HG02981 (cell line): ENCODE results near the gene HSDL2.
A peak's percentile ranks its signal among the peaks of the same experiment; 100 is the strongest.
"Not testable (repeated sequence)": the region's sequence is repeated elsewhere in the genome, so short reads cannot be mapped to it uniquely, and the experiment has no call there.

ENCODE experiments used
- ATAC-seq: cut with Tn5 transposase; IDR thresholded peaks from one replicate; pipeline ENCODE4 v1.9.1; 2021; ENCODE audit warnings: mild to moderate bottlenecking, moderate library complexity; ENCODE audit not compliant: unreplicated experiment

Gene HSDL2

DNA sequence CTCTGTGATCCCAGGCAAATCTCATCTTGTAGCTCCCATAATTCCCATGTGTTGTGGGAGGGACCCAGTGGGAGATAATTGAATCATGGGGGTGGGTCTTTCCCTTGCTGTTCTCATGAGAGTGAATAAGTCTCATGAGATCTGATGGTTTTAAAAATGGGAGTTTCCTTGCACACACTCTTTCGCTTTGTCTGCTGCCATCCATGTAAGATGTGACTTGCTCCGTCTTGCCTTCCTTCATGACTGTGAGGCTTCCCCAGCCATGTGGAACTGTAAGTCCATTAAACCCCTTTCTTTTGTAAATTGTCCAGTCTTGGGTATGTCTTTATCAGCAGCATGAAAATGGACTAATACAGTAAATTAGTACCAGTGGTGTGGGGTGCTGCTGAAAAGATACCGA is 14.7 kb upstream of the HSDL2 start:
- ATAC-seq = not testable (repeated sequence)

DNA sequence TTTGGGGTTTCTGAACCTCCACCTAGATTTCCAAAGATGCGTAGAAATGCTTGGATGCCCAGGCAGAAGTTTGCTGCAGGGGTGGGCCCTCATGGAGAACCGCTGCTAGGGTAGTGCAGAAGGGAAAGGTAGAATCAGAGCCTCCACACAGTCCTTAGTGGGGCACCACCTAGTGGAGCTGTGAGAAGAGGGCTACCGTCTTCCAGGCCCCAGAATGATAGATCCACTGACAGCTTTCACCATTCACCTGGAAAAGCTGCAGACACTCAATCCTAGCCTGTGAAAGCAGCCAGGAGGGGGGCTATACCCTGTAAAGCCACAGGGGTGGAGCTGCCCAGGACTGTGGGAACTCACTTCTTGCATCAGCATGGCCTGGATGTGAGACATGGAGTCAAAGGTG is 13.3 kb upstream of the HSDL2 start:
- ATAC-seq = no peak

DNA sequence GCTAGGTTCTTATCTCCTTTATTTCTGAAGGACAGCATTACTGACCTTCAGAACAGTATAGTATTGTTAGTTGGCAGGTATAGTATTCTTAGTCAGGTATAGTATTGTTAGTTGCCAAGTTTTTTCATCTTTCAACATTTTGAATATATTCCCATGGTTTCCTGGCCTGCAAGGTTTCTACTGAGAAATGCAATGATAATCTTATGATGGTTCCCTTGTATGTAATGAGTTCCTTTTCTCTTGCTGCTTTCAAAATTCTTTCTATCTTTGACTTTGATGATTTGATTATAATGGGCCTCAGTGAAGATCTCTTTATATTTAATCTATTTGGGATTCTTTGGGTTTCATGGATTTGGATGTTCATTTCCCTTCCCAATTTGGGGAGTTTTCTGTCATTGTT is 12.4 kb upstream of the HSDL2 start:
- ATAC-seq = no peak

DNA sequence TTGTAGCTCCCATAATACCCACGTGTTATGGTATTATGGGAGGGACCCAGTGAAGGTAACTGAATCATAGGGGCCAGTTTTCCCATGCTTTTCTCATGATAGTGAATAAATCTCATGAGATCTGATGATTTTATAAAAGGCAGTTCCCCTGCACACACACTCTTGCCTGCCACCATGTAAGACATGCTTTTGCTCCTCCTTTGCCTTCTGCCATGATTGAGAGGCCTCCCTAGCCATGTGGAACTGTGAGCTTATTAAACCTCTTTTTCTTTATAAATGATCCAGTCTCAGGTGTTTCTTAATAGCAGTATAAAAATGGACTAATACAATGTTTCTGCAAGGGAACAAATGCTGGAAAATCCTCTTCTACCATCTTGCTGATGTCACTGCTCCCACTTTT is 10.1 kb upstream of the HSDL2 start:
- no peak for ATAC-seq

DNA sequence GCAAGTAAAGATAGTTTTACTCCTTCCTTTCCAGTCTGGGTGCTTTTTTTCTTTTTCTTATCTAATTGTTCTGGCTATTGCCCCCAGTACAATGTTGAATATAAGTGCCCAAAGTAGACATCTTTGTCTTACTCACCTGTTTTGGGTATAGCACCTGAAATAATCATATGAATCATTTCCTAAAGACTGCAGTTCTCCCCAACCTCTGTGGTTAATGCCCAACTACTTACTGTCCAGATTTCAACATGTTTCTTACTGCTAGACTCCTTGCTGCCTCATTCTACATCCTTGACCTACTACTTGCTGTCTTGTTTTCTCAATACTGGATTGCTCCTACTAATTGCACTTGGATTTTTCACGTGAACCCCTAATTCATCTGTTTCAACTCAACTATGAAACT is 8.8 kb upstream of the HSDL2 start:
- no peak for ATAC-seq

DNA sequence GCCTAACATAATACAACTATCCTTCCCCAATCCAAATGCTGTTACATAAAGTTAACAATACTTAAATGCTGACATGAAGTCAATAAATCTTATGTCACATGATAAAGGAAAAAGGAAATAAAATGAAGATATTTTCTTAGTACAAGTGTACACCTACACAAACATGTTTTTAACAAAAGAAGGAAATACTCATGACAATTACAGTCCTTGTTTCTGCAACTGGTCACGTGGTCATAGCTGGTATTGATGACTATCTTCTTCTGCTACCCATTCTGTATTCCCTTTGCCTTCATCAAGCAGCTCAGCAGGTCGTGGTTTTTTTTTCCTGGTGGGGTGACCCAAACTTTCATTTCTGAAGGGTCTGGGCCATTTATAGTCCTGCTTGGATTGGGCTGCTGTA is 6.2 kb upstream of the HSDL2 start:
- not testable (repeated sequence) for ATAC-seq

DNA sequence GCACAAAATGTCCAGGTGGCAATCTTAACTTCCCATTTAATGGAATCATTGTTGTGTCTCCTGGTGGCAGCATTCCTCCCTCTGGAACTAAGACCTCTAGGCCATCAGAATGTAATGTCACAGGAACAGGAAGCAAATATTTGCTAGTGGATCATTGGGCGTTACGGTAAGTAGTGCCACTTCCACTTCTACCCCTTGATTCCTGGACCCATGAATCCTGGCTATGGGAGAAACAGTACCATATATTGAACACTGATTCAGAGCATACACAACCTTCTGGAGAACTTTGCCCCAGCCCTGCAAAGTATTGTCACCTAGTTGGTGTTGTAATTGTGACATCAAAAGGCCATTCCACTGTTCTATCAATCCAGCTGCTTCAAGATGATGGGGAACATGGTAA is 5.7 kb upstream of the HSDL2 start:
- ATAC-seq = not testable (repeated sequence)

DNA sequence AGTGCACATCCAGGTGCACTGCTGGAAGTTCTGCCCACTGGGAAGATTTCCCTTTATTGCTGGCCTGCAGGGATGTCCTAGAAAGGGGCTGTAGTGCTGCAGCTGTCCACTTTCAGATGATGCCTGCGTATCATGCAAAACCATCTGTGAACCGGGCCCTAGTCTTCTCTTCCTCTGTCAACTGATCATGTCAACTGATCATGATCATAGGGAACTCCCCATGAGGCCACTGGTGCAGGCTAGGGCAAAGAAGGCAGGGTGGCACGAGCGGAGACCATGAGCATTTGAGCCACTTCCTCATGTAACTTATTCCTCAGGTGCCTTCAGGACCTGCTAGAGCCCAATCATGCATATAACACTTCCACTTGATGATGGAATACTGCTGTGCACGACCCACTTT is 4.5 kb upstream of the HSDL2 start:
- ATAC-seq = no peak

DNA sequence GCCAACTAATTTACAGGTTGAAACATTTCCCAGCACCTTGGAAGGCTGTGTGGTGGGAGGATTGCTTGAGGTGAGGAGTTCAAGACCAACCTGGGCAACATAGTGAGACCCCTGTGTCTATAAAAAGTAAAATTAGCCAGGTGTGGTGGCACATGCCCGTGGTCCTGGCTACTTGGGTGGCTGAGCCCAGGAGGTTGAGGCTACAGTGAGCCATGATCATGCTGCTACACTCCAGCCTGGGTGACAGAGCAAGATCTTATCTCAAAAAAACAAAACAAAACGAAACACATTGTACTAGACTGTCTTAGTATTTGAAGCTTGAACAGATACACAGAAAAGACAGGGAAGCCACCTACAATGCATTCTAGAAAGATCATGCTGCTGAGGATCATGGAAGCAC is 2.8 kb upstream of the HSDL2 start:
- no peak for ATAC-seq

DNA sequence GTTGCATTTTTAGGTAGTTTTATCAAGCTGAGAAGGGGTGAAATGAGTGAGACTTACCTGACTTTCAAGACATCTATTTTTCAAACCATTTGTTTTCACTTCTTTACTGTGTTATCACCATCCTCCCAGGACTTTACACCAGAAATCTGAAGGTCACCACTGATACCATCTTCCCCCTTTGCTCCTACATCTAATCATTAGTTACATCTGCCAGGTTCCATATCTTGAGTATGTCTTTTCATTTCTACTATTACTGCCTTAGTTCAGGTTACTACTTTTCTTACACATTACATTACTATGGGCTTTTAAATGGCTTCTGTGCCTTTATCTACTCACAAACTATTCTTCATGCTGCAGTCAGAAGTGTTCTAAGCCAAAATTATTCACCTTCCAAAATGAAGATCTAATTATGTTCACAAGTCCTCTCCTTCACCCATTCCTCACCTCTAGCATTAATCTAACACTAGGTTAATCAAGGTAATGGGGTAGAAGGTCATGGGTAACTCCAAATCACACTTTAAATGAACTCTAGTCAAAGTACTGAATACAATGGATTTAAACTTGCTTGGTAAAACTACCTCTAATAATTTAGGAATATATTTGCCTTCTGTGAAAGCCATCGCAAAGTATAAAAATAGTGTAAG is 2.1 kb upstream of the HSDL2 start:
- ATAC-seq = no peak

DNA sequence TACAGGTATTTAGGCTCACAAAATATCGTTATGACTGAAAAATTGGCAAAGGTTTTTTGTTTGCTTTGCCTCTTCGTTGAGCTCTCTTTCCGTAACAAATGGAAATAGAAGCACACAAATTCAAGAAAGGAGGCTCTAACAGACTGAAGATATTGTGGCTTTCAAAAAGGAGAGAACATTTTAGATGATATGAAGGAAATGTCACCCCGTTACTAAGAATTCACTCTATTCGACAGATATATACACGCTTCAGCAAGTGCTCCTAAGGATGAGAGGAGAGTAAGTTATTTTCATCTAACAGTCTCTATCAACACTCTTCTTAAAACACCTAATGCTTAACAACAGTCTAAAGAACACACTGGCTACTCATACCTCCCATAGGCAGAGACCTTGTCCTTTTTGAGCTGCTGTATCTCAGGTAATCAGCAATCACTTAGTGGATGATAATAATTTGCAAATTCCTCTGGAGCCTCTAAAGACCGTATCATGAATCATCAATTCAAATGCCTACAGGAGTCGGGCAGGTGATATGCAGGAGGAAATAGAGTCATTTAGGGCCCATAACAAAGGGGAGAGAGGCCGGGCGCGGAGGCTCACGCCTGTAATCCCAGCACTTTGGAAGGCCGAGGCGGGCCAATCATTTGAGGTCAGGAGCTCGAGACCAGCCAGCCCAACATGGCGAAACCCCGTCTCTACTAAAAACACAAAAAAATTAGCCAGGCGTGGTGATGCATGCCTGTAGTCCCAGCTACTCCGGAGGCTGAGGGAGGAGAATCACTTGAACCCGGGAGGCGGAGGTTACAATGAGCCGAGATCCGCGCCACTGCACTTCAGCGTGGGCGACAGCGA is 1.4 kb upstream of the HSDL2 start:
- ATAC-seq = peak; percentile 3

DNA sequence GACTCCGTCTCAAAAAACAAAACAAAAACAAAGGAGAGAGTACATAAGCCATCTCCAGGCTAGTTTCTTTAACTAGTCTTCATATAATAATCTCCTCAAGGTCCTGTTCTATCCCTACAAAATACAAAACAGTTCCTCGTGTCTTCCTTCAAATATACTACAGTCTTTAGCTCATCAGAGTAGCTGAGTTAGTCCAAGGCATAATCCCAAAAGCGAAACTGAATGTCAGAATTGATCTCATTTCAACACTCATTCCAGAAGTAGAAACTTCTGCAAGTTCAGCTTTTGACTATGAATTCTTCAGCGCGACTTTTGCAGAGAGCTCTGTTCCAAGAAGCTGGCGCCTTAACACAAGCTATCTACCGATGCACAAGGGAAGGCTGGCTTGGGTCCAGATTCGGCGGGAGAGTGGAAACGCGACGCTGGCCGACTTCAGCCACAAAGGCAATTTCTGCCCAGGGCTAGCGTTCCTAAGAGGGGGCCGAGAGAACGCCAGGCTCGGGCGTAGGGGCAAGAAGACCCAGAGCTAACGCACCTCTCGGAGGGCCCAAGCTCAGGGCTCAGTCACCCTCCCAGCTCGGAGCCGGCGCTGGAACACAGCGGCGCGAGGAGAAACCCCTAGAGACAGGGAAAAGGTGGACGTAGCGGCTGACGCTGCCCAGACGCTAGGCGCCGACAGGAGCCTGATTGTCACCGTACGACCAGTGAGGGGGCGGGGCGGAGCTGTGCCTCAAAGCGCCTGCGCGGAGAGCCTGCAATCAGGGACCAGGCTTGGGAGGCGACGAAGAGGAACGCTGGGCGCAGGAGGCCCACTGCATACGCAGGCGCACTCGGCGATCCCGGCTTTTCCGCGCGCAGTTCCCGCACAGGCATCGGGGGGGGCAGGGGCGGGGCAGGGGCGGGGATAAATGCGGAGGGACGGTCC is 469 bp upstream of the HSDL2 start:
- ATAC-seq = peak; percentile 84

DNA sequence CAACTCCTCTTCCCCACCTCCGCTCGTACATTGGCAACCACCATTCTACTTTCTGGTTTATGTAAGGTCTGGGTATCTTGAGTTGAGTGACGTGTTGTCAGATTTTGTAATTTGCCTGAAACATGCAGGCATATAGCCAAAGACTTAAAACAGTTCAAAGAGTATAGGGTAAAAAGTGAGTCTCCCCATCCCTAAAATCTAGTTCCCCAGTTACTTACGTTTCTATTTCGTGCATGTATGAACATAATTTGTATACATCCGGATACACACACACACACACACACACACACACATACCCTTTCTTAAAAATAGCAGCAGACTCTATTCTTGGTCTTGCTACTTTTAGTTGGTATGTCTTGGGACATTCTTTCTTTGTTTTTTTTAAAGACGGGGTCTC is 915 bp downstream of the HSDL2 start:
- ATAC-seq = no peak

DNA sequence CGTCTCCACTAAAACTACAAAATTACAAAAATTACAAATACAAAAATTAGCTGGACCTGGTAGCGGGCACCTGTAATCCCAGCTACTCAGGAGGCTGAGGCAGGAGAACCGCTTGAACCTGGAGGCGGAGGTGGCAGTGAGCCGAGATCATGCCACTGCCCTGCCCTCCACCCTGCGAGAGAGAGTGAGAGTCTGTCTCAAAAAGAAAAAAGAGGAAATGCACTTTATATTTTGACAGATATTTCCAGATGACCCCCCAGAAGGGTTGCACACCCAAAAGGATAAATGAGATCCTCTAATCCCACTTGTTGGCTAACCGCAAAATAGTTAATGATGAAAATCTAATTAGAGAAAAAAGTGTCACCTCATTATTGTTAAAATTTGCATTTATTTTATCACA is 2.2 kb downstream of the HSDL2 start:
- ATAC-seq = no peak

DNA sequence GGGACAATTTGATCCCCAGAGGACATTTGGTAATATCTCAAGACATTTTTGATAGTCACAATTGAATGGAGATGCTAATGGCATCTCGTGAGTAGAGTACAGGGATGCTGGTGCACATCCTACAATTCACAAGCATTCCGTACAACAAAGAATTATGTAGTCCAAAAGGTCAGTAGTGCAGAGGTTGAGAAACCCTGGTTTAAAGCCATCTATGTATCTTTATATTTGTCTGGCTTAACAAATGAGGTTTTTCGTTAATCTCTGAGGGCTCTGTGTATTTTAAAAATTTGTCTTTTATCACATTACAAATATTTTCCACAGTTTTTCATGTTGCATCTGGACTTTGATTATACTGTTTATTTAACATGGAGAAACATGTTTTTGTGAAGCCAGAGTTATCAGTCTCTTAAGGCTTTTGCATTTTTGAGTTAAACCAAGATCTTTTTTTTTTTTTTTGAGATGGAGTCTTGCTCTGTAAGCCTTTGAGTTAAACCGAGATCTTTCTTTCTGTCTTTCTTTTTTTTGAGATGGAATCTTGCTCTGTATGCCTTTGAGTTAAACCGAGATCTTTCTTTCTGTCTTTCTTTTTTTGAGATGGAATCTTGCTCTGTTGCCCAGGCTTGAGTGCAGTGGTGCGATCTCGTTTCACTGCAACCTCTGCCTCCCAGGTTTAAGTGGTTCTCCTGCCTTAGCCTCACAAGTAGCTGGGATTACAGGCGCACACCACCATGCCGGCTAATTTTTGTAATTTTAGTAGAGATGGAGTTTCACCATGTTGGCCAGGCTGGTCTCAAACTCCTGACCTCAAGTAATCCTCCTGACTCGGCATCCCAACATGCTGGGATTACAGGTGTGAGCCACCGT is 2.8 kb downstream of the HSDL2 start:
- ATAC-seq = no peak

DNA sequence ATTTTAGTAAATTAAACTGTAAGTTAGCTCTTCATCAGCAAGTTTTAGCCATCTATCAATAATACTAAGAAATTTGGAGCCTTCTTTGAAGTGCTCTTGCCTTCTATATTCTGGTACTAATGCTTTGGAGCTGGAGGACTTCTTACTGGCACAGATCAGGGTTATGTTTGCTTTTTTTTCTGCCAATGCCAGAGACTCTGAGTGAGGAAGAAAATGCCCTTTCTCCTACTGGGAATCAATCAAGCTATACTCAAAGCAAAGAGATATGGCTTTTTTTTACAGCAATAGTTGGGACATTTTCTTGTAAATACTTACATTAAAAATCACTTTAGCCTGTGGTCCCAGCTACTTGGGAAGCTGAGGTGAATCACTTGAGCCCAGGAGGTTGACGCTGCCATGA is 4.3 kb downstream of the HSDL2 start:
- ATAC-seq = no peak

DNA sequence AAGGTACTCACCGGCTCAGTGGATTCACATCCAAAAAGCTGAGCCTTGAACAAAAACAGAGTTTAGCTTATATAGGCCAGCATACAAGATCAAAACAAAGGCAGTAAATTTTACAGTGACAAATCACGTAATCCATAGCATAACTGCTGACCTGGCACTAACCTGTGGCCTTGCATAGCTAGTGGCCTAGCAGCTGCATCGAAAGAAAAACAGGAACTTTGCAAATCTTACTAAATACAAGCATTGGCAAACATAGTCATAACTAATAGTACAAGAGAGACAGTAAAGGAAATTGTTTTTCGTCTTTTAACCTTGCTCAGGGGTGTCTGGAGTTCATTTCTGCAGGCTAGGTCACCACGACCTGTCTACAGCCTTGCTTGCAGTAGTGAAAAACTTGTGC is 4.8 kb downstream of the HSDL2 start:
- peak; percentile 25 for ATAC-seq

DNA sequence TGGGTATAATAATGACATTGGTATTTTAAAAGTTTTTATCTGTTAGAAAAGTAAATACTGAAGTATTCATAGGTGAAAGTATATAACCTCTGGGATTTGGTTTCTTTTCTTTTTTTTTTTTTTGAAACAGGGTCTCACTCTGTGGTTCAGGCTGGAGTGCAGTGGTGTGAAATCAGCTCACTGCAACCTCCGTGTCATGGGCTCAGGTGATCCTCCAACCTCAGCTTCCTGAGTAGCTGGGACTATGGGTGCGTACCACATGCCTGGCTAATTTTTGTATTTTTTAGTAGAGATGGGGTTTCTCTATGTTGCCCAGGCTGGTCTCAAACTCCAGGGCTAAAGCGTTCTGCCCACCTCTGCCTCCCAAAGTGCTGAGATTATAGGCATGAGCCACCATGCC is 7.2 kb downstream of the HSDL2 start:
- no peak for ATAC-seq

DNA sequence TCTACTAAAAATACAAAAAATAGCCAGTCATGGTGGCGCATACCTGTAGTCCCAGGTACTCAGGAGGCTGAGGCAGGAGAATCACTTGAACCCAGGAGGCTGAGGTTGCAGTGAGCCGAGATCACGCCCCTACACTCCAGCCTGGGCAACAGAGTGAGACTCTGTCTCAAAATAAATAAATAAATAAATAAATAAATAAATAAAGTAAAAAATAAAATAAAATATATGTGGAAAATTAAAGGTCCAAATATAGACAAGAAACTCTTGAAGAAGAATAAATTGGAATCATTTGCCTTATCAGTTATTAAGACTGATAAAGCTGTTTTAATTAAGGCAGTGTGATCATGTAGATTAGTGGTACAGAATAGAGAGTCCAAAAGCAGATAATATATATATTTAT is 10.0 kb downstream of the HSDL2 start:
- ATAC-seq = not testable (repeated sequence)

DNA sequence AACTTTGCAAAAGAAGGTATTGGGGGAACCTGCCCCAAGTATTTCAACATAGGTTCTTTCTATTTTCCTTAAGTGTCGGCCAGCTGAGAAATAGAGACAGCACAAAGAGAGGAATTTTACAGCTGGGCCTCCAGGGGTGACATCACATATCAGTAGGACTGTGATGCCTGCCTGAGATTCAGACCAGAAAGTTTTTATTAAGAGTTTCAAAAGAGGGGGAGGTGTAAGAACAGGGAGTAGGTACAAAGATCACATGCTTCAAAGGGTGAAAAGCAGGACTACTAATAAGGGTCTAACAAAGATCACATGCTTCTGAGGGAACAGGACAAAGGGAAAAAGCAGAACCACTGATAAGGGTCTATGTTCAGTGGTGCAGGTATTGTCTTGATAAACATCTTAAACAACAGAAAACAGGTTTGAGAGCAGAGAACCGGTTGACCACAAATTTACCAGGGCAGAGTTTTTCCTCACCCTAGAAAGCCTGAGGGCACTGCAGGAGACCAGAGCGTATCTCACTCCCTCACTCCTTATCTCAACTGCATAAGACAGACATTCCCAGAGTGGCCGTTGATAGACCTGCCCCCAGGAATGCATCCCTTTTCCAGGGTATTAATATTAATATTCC is 12.1 kb downstream of the HSDL2 start:
- not testable (repeated sequence) for ATAC-seq
